Suprapubic skin (tissue), 4 donors: ENCODE data around the gene DAAM2.

ENCODE experiments used
- EP300 ChIP-seq: sonication (generic); formaldehyde crosslinking; IDR thresholded peaks from one replicate; pipeline ENCODE4 v1.6.1; 2017; ENCODE audit warnings: antibody characterized with exemption
- POLR2A ChIP-seq, 2 donors: fragments of 450-650 bp; IDR thresholded peaks; one replicate each; pipeline ENCODE4 v1.6.1; 2017; ENCODE audit warnings: antibody characterized with exemption in 2 of 2, mild to moderate bottlenecking in 2 of 2, moderate library complexity in 2 of 2
- POLR2AphosphoS5 ChIP-seq, 3 donors: sonication (generic); formaldehyde crosslinking; IDR thresholded peaks; one replicate each; pipeline ENCODE4 v1.6.1; 2017; ENCODE audit warnings: antibody characterized with exemption in 3 of 3
- TF ChIP-seq, protein P1 (sequence below), 2 donors: fragments of 200-600 bp in 1 of 2; fragments of 450-650 bp in 1 of 2; sonication (generic) in 1 of 2; IDR thresholded peaks; one replicate each; pipeline ENCODE4 v1.5.1; 2016 to 2019; ENCODE audit warnings: antibody characterized with exemption in 2 of 2, mild to moderate bottlenecking in 1 of 2, moderate library complexity in 1 of 2

GRCh38 chr6:39834866-39835265 lies 42.7 kb downstream of the DAAM2 start:
- TF ChIP-seq, protein P1, sequence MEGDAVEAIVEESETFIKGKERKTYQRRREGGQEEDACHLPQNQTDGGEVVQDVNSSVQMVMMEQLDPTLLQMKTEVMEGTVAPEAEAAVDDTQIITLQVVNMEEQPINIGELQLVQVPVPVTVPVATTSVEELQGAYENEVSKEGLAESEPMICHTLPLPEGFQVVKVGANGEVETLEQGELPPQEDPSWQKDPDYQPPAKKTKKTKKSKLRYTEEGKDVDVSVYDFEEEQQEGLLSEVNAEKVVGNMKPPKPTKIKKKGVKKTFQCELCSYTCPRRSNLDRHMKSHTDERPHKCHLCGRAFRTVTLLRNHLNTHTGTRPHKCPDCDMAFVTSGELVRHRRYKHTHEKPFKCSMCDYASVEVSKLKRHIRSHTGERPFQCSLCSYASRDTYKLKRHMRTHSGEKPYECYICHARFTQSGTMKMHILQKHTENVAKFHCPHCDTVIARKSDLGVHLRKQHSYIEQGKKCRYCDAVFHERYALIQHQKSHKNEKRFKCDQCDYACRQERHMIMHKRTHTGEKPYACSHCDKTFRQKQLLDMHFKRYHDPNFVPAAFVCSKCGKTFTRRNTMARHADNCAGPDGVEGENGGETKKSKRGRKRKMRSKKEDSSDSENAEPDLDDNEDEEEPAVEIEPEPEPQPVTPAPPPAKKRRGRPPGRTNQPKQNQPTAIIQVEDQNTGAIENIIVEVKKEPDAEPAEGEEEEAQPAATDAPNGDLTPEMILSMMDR (IDR thresholded peaks at IDR 0.05) = no peak
- no peak for TF ChIP-seq POLR2A (IDR thresholded peaks at IDR 0.05)
- no peak for TF ChIP-seq POLR2AphosphoS5 (IDR thresholded peaks at IDR 0.05)
- TF ChIP-seq EP300 = no peak
